HEK293T (cell line): ENCODE measurements around the gene C15orf39.
A peak's percentile ranks its signal among the peaks of the same experiment; 100 is the strongest.

Experiments used
- CTCF ChIA-PET: fragments of 350-600 bp; formaldehyde crosslinking; extraction: SDS; loops from one replicate; lab custom pipeline; 2021; ENCODE audit warnings: antibody characterized with exemption, inconsistent platforms; lab: Yijun Ruan, JAX
- POLR2A ChIA-PET: fragments of 350-600 bp; formaldehyde crosslinking; extraction: SDS; loops from one replicate; lab custom pipeline; 2020; ENCODE audit warnings: antibody characterized with exemption, inconsistent platforms; lab: Yijun Ruan, JAX
- DNase-seq: peaks from one replicate; pipeline ENCODE4 v3.0.0; 2012; ENCODE audit warnings: mixed read lengths; ENCODE audit errors: extremely low spot score
- ARNT ChIP-seq: fragments of 450-650 bp; IDR thresholded peaks from 2 replicates; pipeline ENCODE4 v1.6.1; 2017; ENCODE audit warnings: mild to moderate bottlenecking
- BHLHE40 ChIP-seq: fragments of 450-650 bp; IDR thresholded peaks from 2 replicates; pipeline ENCODE4 v1.6.1; 2016; ENCODE audit warnings: mild to moderate bottlenecking, moderate library complexity, borderline replicate concordance
- CTBP1 ChIP-seq: fragments of 450-650 bp; IDR thresholded peaks from 2 replicates; pipeline ENCODE4 v1.6.1; 2016; ENCODE audit warnings: borderline replicate concordance
- ELF4 ChIP-seq: fragments of 450-650 bp; IDR thresholded peaks from 2 replicates; pipeline ENCODE4 v1.6.1; 2017; ENCODE audit warnings: antibody characterized with exemption
- FOXA1 ChIP-seq: fragments of 450-650 bp; IDR thresholded peaks from 2 replicates; pipeline ENCODE4 v1.6.1; 2016; ENCODE audit warnings: mild to moderate bottlenecking
- FOXK2 ChIP-seq: fragments of 450-650 bp; IDR thresholded peaks from 2 replicates; pipeline ENCODE4 v1.6.1; 2016; ENCODE audit warnings: mild to moderate bottlenecking
- FOXM1 ChIP-seq: fragments of 450-650 bp; IDR thresholded peaks from 2 replicates; pipeline ENCODE4 v1.6.1; 2017; ENCODE audit warnings: mild to moderate bottlenecking, borderline replicate concordance
- HDGF ChIP-seq: fragments of 450-650 bp; IDR thresholded peaks from 2 replicates; pipeline ENCODE4 v1.6.1; 2017; ENCODE audit warnings: antibody characterized with exemption, borderline replicate concordance
- L3MBTL2 ChIP-seq: fragments of 450-650 bp; conservative IDR thresholded peaks from 2 replicates; pipeline ENCODE4 v1.6.1; 2016; ENCODE audit warnings: mild to moderate bottlenecking
- LEF1 ChIP-seq: fragments of 450-650 bp; IDR thresholded peaks from 2 replicates; pipeline ENCODE4 v1.6.1; 2017; ENCODE audit warnings: mild to moderate bottlenecking, borderline replicate concordance
- NFRKB ChIP-seq: fragments of 450-650 bp; IDR thresholded peaks from 2 replicates; pipeline ENCODE4 v1.6.1; 2016; ENCODE audit warnings: mild to moderate bottlenecking, moderate library complexity
- SP1 ChIP-seq: fragments of 450-650 bp; IDR thresholded peaks from 2 replicates; pipeline ENCODE4 v1.6.1; 2017
- SUZ12 ChIP-seq: fragments of 450-650 bp; IDR thresholded peaks from 2 replicates; pipeline ENCODE4 v1.6.1; 2016; ENCODE audit warnings: mild to moderate bottlenecking
- TARDBP ChIP-seq: fragments of 450-650 bp; IDR thresholded peaks from 2 replicates; pipeline ENCODE4 v1.6.1; 2016
- ZNF384 ChIP-seq: fragments of 450-650 bp; IDR thresholded peaks from 2 replicates; pipeline ENCODE4 v1.6.1; 2016
- TF ChIP-seq, protein P1 (sequence below): fragments of 450-650 bp; IDR thresholded peaks from 2 replicates; pipeline ENCODE4 v1.6.1; 2016

Gene C15orf39

GRCh38 chr15:75200765-75201615 is 692 bp upstream of the C15orf39 start:
- CTCF ChIA-PET = interaction anchor here (0.7 to 1.2 kb wide), 8 partner anchors 9 to 171 kb away, joined by 3 to 9 read pairs (median 4); no protein-coding TSS in a partner anchor
- DNase-seq = no peak
- POLR2A ChIA-PET = interaction anchor here (0.6 to 1.8 kb wide), 39 partner anchors 9 to 244 kb away, joined by 3 to 38 read pairs (median 5); partner anchors contain the start of genes PPCDC, RPP25 and SCAMP5
- no peak for TF ChIP-seq ZNF384
- no peak for TF ChIP-seq FOXA1
- TF ChIP-seq ELF4 = no peak
- TF ChIP-seq SUZ12 = no peak
- no peak for TF ChIP-seq CTBP1
- no peak for TF ChIP-seq L3MBTL2
- TF ChIP-seq, protein P1, sequence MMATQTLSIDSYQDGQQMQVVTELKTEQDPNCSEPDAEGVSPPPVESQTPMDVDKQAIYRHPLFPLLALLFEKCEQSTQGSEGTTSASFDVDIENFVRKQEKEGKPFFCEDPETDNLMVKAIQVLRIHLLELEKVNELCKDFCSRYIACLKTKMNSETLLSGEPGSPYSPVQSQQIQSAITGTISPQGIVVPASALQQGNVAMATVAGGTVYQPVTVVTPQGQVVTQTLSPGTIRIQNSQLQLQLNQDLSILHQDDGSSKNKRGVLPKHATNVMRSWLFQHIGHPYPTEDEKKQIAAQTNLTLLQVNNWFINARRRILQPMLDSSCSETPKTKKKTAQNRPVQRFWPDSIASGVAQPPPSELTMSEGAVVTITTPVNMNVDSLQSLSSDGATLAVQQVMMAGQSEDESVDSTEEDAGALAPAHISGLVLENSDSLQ = no peak
- no peak for TF ChIP-seq LEF1
- TF ChIP-seq HDGF = no peak
- TF ChIP-seq BHLHE40 = no peak
- TF ChIP-seq SP1 = no peak
- no peak for TF ChIP-seq ARNT
- TF ChIP-seq FOXK2 = no peak
- no peak for TF ChIP-seq FOXM1

DNA sequence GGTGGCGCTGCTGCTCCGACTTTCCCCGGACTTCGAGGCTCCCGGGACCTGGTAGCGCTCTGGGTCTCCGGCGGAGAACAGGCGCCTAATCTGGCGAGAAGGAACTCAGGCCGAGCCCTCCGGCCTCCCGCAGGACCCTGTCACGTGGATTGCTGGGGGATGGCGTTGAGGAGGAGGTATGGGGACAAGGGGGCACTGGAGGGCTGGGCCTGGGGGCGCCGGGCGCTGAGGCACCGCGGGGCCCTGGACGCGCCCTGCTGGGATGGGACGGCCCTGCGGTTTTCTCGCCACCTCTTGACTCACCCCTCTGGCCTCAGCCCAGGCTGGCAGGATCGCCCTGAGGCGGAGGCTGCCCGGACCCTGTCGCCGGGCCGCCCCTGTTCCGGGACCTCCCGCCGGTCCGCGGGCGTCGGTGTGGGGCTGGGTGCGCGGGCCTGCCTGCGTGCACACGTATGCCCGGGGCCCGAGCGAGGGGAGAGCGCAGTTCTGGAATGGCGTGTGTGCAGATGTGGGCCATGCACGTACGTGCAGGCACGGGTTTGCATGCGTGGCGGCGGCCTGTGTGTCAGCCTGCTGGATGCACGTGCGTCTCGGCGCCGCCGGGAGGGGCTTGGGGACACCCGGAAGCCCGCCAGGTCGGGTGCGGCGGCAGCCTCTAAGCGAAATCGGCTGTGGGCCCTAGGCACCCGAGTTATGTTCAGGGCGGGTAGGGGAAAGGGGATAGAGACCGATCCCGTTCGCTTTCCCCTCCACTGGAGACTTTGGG is 752 bp downstream of the C15orf39 start:
- TF ChIP-seq LEF1 (no peak), SUZ12 (no peak), ARNT (no peak), L3MBTL2 (peak; percentile 51; the same call in 1 of the 2 replicates), FOXA1 (no peak), ZNF384 (no peak), FOXM1 (no peak), SP1 (no peak), TARDBP (no peak), NFRKB (no peak), BHLHE40 (no peak), CTBP1 (no peak), HDGF (0 out of 2 replicates have a peak, but pooled peaks have one; percentile 47), ELF4 (no peak; the same call in 1 of the 2 replicates), FOXK2 (no peak)
- TF ChIP-seq, protein P1 = no peak
- DNase-seq = peak; percentile 62
- CTCF ChIA-PET = interaction anchor here (0.7 to 2.7 kb wide), 5 partner anchors 21 to 174 kb away, joined by 3 to 33 read pairs (median 8); no protein-coding TSS in a partner anchor
- POLR2A ChIA-PET = interaction anchor here (0.8 to 2.6 kb wide), 36 partner anchors 11 to 245 kb away, joined by 3 to 38 read pairs (median 6); partner anchors contain the start of genes PPCDC, RPP25 and SCAMP5

DNA sequence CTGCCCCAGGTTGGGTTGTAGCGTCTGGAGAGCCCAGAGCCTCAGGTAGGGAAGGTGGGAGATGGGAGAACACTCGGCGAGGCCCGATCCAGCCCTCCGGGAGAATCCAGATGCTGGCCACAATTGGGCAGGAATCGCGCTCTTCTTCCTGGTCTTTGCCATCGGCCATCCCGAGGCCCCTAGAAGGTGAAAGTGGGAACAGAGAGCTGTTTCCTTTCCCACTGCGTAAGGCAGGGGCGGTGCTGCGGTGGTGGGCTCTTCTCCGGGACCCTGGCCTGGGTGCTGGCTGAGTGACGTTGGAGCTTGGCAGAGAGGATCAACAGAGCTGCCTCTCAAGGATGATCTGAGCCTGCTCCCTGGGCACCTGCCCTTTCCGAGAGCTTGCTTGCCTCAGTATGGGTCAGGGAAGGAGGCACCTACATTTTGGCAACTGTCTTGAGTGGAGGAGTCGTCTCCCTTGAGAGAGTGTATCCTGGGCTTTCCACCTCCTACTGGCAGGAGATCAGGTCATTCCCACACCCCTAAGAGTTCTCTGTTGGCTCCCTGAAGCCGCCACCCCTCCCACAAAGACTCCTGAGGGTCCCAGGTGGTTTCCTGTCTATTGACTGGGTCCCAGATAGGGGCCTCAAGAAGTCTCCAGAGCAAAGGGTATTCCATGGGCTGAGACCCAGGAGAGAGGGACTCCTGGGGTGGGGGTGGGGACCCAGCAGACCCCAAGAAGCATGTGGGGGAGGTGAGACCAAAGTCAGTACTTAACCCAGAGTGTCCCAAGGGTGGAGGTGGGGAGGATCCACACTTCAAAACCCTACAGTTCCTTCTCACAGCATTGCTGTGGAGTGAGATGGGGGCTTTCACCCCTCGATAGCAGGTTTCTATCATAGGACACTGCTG is 1.6 kb downstream of the C15orf39 start:
- no peak for DNase-seq
- TF ChIP-seq ZNF384 (no peak), SUZ12 (no peak), BHLHE40 (no peak), FOXK2 (no peak), FOXA1 (no peak), ARNT (no peak), FOXM1 (no peak), L3MBTL2 (no peak; the same call in 1 of the 2 replicates), CTBP1 (no peak), ELF4 (no peak), HDGF (no peak), SP1 (no peak), TARDBP (no peak)
- TF ChIP-seq, protein P1 = no peak
- POLR2A ChIA-PET = interaction anchor here (0.6 to 2.6 kb wide), 13 partner anchors 12 to 208 kb away, joined by 3 to 18 read pairs (median 3); partner anchors contain the start of genes PPCDC and SCAMP5
- CTCF ChIA-PET = interaction anchor here (0.7 to 2.7 kb wide), 11 partner anchors 10 to 301 kb away, joined by 3 to 33 read pairs (median 5); no protein-coding TSS in a partner anchor

GRCh38 chr15:75203908-75204263 is 2.2 kb downstream of the C15orf39 start:
- no peak for DNase-seq
- TF ChIP-seq SP1 (no peak), FOXA1 (no peak), SUZ12 (no peak), FOXM1 (no peak), LEF1 (no peak), FOXK2 (no peak)
- TF ChIP-seq, protein P1 = no peak
- POLR2A ChIA-PET = interaction anchor here (0.6 to 2.6 kb wide), 9 partner anchors 12 to 209 kb away, joined by 3 to 18 read pairs (median 3); partner anchors contain the start of genes PPCDC and SCAMP5
- CTCF ChIA-PET = interaction anchor here (0.6 to 2.7 kb wide), 21 partner anchors 10 to 302 kb away, joined by 3 to 33 read pairs (median 4); no protein-coding TSS in a partner anchor
